T follicular helper cell (primary cell): ENCODE results near the gene SFXN5.

Experiments
- DNase-seq: peaks from one replicate; pipeline ENCODE4 v3.0.0-alpha.2; 2020; ENCODE audit warnings: low read depth

Gene SFXN5

GRCh38 chr2:72956936-72957335 lies 114.6 kb downstream of the SFXN5 start:
- no peak for DNase-seq

- DNase-seq = no peak
Observed at GRCh38 chr2:72956050-72956395, 115.5 kb downstream of the SFXN5 start.

DNA sequence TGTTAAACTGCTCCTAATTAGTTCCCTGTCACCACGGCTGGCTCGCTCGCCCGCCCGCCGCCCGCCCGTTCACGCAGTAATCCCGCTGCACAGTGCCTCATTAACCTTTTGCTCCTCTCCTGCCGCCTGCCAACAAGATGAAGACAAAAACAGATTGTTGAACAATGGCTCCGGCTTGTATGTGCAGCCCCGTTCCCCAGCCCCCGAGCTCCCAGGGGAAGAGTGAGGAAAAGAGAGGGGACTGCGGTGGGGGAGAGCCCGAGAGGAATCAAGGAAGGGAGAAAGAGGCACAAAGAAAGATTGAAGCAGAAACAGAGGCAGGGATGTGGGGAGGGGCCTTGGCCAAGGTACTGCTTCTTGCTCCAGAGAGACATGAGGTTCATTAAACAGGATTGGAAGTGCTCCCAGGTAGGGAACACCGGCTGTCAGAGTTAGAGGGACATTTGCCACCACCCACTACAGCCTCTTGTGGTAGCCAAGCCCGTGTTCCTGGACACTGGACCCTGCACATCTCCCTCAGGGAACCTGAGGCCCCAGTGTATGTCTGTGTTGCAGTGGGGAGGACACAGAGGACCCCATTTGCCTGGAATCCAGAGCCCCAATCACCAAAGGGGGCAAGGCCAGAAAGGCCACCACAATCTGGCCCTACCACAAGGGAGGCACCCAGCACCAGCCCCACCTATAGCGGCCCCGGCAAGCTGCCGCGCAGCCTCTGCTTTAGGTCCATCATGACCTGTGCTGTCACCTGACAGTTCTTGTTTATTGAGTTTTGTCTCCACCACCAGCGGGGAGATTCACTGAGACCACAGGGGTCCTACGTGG lies 116.1 kb downstream of the SFXN5 start:
- DNase-seq = no peak

- DNase-seq = no peak
Observed at GRCh38 chr2:72954376-72955227, 116.9 kb downstream of the SFXN5 start.

- DNase-seq = no peak
Observed at GRCh38 chr2:72953976-72954375, 117.5 kb downstream of the SFXN5 start.

GRCh38 chr2:72953528-72953927 lies 118.0 kb downstream of the SFXN5 start:
- DNase-seq = no peak

- no peak for DNase-seq
Observed at GRCh38 chr2:72952961-72953360, 118.6 kb downstream of the SFXN5 start.

- no peak for DNase-seq
Observed at GRCh38 chr2:72952110-72952823, 119.2 kb downstream of the SFXN5 start.

GRCh38 chr2:72951303-72952095 lies 120.0 kb downstream of the SFXN5 start:
- DNase-seq = no peak

- DNase-seq = no peak
Observed at GRCh38 chr2:72950558-72951255, 120.8 kb downstream of the SFXN5 start.

DNA sequence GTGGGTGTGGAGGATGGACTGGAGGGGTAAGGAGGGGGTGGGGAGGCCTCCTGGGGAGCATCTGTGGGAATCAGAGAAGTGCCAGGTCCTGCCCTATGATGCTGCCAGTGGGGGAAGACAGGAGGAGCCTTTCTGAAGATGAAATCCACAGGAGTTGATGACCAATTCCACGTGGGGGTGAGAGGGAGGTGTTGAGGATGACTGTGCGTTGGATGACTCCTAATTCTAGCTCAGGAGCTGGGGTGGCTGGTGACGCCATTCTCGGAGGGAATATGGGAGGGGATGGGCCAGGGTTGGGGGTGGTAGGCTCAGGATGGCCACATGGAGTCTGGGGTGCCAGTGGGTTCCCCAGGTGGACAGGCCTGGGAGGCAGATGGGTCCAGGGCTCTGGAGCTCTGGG lies 121.9 kb downstream of the SFXN5 start:
- DNase-seq = no peak

DNA sequence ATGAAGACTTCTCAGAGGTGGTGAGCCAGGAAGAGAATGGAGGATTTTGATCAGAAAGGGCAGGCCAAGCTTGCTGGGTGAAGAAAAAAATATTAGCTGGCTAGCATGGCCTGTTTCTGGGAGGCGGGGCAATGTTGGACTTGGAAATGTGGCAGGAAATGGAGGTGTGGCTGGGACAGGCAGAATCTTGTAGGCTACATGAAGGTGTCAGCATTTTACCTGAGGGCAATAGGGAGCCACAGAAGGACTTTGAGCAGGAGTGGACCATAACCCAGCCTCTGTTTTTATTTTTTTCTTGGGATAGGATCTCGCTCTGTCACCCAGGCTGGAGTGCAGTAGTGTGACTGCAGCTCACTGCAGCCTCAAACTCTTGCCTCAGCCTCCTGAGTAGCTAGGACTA lies 122.5 kb downstream of the SFXN5 start:
- DNase-seq = no peak

DNA sequence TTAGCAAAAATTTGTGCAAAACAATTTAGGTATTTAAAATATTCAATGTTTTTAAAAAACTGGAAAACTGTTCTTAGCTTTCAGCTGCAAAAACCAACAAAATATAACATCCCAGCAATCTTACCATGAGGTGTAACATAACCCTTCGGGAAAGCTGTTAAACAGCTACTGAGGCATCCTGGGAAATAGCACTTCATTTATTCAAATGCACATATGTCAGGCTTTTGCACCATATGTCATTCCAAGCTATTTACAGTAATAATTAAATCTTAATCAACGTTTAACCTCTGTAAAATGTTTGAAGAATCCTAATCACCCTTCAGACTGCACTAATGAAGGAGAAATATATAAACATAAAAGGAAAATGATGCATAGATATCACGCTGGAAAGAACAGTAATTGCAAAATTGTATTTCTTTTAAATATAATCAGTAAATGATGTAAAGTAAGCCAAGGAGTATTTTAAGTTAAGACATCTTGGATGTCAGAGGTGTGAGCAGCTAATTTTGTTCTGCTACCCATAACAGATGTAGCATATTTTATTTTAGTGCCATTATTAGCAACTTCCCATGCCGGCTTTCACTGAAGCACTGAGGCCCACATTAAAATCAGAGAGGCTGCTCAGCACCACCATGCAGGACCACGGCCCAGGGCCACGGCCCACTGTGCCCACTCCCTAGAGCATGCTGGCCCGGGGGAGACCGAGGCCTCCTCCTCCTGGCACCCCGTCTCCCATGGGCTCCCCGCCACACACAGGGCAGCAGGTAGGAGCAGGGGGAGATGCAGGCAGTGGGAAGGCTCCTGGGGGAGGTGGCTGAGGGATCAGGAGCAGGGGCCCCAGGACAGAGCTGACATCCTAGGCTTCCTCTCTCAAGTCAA lies 123.3 kb downstream of the SFXN5 start:
- no peak for DNase-seq

GRCh38 chr2:72946466-72946865 lies 125.0 kb downstream of the SFXN5 start:
- DNase-seq = no peak

DNA sequence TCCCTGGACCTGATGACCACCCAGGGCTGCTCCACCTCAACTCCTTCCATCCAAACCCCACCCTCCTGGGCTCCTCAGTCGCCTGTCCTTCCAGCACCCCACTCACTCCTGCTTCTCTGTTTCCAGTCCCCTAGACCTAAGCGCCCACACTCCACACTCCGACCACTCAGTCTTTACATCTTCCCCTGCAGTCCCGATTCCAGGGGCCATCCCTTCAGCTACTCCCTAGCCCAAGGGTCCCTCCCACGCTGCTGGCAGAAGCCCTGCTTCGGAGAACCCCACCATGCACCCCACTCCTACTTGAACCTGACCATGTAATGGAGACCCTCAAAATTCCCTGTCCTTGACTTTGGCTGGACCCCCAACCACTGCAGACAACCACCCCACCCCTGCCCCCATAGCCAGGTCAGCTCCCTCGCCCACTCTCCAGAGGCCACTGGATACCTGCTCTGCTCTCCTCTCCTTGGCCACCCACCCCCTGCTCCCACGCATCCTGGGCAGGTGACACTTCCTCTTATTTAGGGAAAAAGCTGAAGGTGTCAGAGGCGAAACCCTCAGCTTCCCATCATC lies 126.0 kb downstream of the SFXN5 start:
- no peak for DNase-seq

- no peak for DNase-seq
Observed at GRCh38 chr2:72944804-72945449, 126.6 kb downstream of the SFXN5 start.

GRCh38 chr2:72943540-72944395 lies 127.7 kb downstream of the SFXN5 start:
- no peak for DNase-seq

DNA sequence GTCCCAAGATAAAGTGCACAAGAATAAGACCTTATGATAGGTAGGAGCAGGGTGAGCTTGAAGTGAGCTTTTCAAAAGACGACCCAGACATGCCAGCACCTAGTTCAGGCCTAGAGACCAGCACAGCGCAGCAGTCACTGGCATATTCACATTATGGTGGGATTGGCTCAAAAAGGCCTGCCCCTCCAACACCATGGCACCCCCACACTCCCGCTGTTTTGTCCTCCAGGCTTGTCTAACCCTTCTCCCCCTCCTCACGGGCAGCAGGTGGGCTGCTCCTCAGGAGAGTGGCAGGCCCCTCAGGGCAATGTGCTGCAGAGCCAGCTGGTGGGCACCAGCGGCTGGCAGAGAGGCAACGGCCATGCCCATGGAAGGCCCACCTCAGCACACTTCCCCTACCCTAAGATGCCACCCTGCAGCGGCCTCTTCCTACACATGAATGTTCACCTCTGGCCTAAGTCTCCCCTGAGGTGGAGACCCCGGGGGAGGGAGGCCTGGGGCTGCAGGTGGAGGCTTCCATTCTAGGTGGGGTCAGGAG lies 128.6 kb downstream of the SFXN5 start:
- no peak for DNase-seq
